Tracheal epithelial cell (primary cell): Measurements from ENCODE around the gene FBXO42. TPM values are rescaled to one million over a fixed set of nuclear protein-coding genes. Genes with fewer than 3 reads are reported as not detected.

Source experiments
- total RNA-seq: library from RNA; depleted of rRNA; stranded (reverse); fragments of >200 nt; gene quantifications from 2 replicates; pipeline ENCODE4 v1.2.1, GENCODE V29; 2014

FBXO42 gene
- total RNA-seq: 11.5 and 15.2 TPM in 2 replicates

GRCh38 chr1:16351994-16352841 is at the start of gene FBXO42:
TSS of gene FBXO42 (minus strand) at chr1:16352480. CDS start at chr1:16315418, 37,062 bp downstream.

GRCh38 chr1:16366722-16367257 is 14.5 kb upstream of the FBXO42 start, which contains the start of gene SZRD1:
TSS of gene SZRD1 (plus strand) at chr1:16367242. CDS start at chr1:16367258, 16 bp downstream.

GRCh38 chr1:16236511-16237342 is 115.6 kb downstream of the FBXO42 start, which contains the start of gene CPLANE2:
TSS of gene CPLANE2 (minus strand) at chr1:16237183. CDS start at chr1:16236742, 441 bp downstream.

GRCh38 chr1:16212251-16212961 is 139.9 kb downstream of the FBXO42 start, which contains the start of gene ARHGEF19:
TSS of gene ARHGEF19 (minus strand) at chr1:16212652. CDS start at chr1:16209054, 3,598 bp downstream.

Other genes with a start within 250 kb of the FBXO42 start
- gene EPHA2, start 196.4 kb downstream of the FBXO42 start, total RNA-seq: 123 and 144 TPM in 2 replicates
- 2.1 and 5.1 TPM in 2 replicates for gene ARHGEF19, start 139.8 kb downstream of the FBXO42 start, total RNA-seq
- gene CPLANE2, start 115.3 kb downstream of the FBXO42 start, total RNA-seq: 5.1 and 6.4 TPM in 2 replicates
- gene SZRD1, start 14.8 kb upstream of the FBXO42 start, total RNA-seq: 15.9 and 18.8 TPM in 2 replicates
- not detected in 2 replicates for gene SPATA21, start 84.9 kb upstream of the FBXO42 start, total RNA-seq
- gene NECAP2, start 88.2 kb upstream of the FBXO42 start, total RNA-seq: 62.7 and 181 TPM in 2 replicates
- gene RNU1-1, start 161.8 kb upstream of the FBXO42 start, total RNA-seq: under 0.01 TPM in 2 replicates